Measurements from ENCODE around the gene ARHGAP6.
"Not testable (repeated sequence)": the region's sequence is repeated elsewhere in the genome, so short reads cannot be mapped to it uniquely, and the experiment has no call there.

Gene ARHGAP6

GRCh38 chrX:11272290-11272689 lies 393.4 kb downstream of the ARHGAP6 start:
- DNase-seq, result no peak

- DNase-seq, result no peak
Measured at GRCh38 chrX:11269996-11270395, 395.7 kb downstream of the ARHGAP6 start.

DNA sequence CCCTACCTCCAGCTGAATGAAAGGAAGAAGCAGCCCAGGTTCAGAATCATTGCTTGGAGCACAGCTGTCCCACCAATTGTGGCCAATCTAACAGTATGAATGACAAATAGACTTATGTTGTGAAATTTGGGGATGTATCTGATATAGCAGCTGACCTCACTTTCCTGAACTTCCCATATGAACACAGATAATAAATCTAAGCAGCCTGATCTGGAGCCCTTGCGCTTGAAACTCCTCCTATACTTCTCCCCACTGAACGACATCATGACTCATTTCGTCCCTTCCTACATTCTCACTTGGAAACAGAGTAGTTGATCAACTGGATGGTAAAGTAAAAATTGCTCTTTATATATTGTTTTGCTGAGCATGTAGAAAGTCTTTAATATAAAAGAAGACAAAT lies 396.7 kb downstream of the ARHGAP6 start:
- no peak for DNase-seq

- no peak for DNase-seq
Measured at GRCh38 chrX:11267425-11267824, 398.3 kb downstream of the ARHGAP6 start.

DNA sequence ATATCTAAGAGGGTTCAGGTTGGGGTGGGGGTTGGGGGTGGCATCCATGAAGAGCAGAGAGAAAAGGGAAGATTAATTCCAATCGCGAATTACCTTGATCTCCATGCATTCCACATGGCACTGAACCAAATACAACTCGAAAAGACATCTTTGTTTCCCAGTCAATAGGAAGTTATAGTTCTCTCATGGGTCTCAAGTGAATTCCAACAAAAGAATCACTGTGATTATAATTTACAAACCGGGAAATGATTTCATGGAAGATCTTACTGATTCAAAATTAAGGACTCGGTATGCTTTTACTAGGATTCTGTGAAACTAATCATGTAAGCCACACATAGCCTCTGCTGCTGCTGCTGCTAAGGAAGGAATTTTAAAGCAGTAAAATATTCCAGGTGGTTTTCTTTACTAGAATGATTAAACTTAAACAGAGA lies 399.1 kb downstream of the ARHGAP6 start:
- DNase-seq, result no peak

- no peak for DNase-seq
Measured at GRCh38 chrX:11265352-11265751, 400.4 kb downstream of the ARHGAP6 start.

GRCh38 chrX:11264925-11265324 lies 400.8 kb downstream of the ARHGAP6 start:
- DNase-seq, result no peak

DNA sequence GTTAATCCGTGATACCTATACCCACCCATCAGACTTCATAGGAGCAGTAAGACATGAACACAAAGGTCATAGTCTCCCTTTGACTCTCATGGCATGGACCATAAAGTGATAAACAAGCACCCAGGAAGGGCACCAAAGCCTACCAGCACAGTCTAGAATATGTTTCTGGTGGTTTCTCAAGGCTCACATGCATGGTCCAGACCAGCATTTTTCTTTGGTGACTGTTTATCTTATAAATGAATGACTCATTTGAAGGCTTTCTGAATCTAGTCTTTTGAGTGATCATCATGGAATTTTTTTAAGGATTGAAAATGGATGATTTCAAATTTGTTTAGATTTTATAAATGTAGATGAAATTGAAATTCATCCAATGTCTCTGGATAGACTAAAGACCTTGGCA lies 404.5 kb downstream of the ARHGAP6 start:
- no peak for DNase-seq

DNA sequence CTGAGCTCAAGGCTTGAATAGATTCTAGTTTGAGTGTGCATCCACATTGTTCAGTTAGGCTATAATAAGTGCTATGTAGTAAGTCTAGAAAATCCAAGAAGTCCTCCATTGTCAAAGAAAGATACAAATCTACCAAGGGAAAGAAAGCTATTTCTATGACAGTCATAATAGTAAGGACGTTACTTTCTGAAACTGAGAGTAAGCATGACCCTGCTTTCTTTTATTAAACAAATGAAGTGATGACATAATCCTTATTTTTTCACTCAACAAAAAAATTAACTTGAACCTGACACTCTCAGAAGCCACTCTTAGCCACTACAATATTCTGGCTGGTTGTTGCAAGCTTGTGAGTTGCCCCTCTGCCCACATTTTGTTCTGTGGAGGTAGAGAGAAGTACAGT lies 406.3 kb downstream of the ARHGAP6 start:
- DNase-seq, result no peak

DNA sequence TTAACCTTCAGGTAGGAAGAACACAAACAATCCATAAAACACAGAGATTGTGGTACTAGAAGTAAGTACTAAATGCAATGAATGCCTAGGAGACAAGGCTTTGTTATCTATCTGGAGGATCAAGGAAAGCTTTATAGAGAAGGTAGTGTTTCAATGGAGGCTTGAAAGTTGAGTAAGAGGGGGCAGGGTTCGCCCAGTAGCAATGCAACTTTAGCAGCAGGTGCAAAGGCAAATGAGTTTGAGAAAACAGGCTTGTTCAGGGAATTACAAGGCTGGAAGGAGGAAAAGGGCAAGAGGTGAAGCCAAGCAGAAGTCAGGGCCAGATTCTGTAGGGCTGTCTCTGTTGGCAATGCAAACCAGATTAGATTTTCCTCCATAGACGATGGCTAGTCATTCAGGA lies 408.0 kb downstream of the ARHGAP6 start:
- DNase-seq, result no peak

GRCh38 chrX:11257290-11257689 lies 408.4 kb downstream of the ARHGAP6 start:
- DNase-seq, result no peak

DNA sequence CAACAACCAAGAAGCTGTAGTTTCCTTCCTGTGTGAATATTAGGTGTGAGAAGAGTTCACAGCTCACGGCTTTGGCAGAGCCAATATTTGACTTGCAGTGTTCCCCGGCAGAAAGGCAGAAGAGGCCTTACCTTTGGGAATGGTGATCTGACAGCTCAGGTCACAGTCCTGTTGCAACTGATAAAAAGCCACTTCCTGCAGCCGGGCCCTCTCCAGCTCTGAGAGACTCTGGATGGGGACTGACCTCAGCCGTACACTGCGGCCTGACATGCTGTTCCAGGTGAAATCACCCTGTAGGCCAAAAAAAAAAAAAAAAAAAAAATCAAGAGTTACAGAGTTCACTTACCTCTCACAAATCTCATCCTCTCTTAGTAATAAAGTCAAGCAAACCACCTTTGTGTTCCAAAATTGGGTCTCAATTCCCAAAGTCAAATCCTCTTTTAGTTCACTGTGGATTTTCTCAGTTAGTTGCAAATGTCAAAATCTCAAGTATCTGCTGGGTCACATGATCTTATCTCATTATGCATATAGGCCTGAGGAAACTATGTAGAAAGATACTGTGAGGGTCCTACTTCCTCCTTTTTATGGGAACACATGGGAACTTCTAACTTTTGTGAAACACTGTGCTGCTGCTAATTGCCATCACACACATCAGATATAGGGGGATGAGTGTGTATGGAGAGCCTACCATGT lies 411.2 kb downstream of the ARHGAP6 start:
- no peak for DNase-seq

DNA sequence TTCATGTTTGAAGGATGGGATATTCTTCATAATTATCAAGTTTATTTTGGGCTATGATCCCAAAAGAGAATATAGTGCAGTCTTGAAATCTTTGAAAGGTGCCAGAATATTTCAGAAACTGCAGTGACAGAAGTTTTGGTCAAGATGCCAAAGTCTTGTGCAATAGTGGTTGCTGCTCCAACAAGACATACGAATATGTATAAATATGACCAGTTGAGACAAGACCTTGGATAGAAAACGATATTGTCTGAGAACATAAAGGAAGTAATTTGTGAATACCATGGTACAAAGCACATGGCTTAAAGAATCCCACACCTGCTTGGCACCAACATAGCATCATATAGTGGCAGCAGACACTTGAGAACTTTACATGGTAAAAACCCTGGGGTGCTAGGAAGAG lies 421.1 kb downstream of the ARHGAP6 start:
- DNase-seq, result no peak

- no peak for DNase-seq
Measured at GRCh38 chrX:11242704-11243103, 423.0 kb downstream of the ARHGAP6 start.

DNA sequence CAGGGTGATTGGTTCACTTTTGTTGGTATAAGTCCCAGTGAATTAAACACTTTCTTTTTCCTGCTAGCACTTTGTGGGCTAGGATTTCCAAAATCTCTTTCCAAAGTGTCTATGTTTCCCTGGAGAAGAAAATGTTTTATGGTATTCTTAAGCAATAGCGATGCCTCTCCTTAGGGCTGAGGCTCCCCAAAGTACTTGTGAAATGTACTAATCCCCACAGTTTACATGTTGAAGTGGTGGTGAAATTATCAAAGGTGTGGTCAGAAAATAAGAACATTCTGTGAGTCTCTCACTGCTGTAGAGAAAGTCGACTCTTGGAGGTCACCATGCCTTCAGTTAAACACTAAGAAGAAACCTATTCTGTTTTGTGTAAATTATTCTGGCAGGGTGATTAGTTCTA lies 424.0 kb downstream of the ARHGAP6 start:
- no peak for DNase-seq

DNA sequence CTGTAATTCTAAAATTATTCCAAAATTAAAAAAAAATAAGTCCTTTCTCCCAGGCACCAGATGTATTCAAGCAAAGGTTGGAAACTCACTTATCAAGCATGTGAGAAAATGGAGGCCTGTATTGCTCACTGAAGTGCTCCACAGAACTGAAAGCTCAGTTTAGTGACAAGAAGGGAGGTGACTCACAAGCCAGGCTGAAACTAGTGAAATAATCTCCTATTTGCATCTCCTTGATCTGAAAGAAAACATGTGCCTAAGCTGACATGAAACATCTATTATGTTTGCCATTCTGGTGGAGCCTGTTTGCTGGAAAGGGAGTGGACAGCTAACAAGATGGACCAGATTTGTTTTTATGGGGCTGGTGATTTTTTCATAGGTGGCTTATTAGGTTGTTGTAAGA lies 426.5 kb downstream of the ARHGAP6 start:
- no peak for DNase-seq

DNA sequence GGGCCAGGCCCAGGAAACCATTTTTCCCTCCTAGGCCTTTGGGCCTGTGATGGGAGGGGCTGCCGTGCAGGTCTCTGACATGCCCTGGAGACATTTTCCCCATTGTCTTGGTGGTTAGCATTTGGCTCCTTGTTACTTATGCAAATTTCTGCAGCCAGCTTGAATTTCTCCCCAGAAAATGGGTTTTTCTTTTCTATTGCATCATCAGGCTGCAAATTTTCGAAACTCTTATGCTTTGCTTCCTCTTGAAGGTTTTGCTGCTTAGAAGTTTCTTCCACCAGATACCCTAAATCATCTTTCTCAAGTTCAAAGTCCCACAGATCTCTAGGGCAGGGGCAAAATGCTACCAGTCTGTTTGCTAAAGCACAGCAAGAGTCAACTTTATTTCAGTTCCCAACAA lies 430.3 kb downstream of the ARHGAP6 start:
- not testable (repeated sequence) for DNase-seq

GRCh38 chrX:11215191-11215921 lies 450.4 kb downstream of the ARHGAP6 start:
- DNase-seq, result no peak

- no peak for DNase-seq
Measured at GRCh38 chrX:11214346-11215190, 451.2 kb downstream of the ARHGAP6 start.

DNA sequence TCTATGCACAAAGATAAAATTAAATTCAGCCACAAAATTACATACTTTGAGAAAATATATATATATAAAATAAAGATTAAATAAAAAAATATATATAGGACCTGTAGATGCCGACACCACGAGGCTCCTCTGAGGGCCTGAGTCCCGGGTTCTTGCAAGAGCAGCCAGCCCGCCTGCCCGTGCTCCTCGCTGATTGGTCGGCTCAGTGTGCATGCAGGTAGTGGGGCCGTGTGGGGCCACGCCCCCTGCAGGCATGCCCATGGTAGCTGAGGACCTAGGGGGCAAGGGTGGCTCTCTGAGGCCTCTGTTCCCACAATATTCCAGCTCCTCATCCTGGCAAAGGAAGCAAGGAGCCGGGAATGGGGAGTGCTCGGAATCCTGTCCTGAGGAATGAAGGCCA lies 453.0 kb downstream of the ARHGAP6 start:
- no peak for DNase-seq

DNA sequence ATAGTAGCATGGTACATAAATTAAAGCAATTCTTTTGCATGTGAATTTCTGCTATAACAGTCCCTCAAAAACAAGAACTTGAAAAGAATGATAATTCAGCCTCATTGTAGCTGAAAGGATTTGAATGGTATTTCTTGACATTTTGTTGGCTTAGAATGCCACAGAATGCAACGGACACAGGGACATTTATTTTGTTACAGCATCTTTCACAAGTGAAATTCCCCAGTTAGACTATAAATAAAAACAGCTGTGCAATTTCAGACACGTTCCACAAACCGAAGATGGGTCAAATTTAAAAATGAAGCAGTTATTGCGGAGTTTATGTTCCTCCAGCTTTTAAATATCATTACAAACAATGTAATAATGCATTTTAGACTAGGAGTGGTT lies 455.3 kb downstream of the ARHGAP6 start:
- DNase-seq, result no peak

DNA sequence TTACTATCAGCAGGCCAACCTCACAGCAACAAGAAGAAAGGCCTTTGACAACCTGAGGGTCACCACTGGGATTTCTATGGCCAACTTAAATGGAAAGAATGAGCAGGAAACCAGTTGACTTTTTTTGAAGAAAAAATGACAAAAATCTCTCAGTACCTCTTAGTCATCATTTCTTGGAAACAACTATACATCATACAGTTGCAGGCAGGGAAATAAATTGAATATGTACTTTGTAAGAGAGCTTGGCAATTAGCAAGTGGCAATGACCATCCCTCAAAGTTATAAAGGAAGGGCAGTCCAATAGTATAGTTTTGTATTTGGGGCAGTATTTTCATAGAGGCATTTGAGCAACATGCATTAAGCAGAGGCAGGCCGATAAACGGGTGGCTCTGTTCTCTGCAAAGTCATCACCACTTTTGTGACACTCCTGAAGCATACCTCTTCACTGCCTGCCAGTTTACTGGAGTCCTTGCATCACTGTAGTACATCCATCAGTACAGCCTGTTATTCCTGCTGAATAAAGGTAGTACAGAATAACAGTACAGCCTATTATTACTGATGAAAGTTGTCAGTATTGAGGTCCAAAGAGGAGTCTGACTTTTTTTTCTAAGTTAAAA lies 455.8 kb downstream of the ARHGAP6 start:
- no peak for DNase-seq

GRCh38 chrX:11206716-11207115 lies 459.0 kb downstream of the ARHGAP6 start:
- no peak for DNase-seq

All from stimulated activated CD4-positive, alpha-beta T cell treated with anti-CD3 and anti-CD28 coated beads, Interleukin-4, amount 100 ng/mL, for 1 hour (primary cell).